ENCODE data around the gene BCHE. TPM values are rescaled to one million over a fixed set of nuclear protein-coding genes. Genes with fewer than 3 reads are reported as not detected.

Gene BCHE
- polyA plus RNA-seq, 2 of the 4 experiments (the other 2 are of a cell fraction) = 2.8 to 5.5 TPM

DNA sequence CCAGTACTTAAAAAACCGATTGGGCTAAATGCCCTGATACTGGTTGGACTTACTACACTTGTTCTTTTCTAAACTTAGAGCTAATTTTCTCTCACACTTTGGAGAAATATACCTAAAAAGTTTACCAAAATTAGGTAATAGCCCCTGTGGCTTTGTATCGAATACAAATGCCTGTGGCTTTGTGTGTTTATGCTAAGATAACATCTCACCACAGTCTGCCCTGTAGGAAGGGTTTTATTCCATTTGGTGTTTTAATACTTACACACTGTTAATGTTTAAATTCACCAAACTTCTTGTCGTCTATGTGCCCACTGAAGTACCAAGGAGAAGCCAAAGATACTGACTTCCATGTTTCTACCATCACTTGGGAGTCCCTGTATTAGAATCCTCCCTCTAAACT lies 66.4 kb downstream of the BCHE start:
- no peak for ATAC-seq
- POLR2A ChIA-PET = no interaction called here
- Histone ChIP-seq H3K4me1 (no peaks in the 10 kb centered on the region), H3K4me2 (no peak overlapping the region), H3K27ac (no peak overlapping the region), H3K4me3 (no peak overlapping the region), H3K9me3 (no peaks in the 10 kb centered on the region)
- TF ChIP-seq TP53 (CRISPR knock-in tag; IDR thresholded peaks at IDR 0.05) (no peak), BHLHE40 (IDR thresholded peaks at IDR 0.05; ENCODE audit: low read depth, low read length) (no peak), EHMT2 (IDR thresholded peaks at IDR 0.05; ENCODE audit: low read depth) (no peak), CTCF (IDR thresholded peaks at IDR 0.05) (no peak), SREBF2 (IDR thresholded peaks at IDR 0.05) (no peak)
- TF ChIP-seq, protein P1, sequence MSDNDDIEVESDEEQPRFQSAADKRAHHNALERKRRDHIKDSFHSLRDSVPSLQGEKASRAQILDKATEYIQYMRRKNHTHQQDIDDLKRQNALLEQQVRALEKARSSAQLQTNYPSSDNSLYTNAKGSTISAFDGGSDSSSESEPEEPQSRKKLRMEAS (IDR thresholded peaks at IDR 0.05) = no peak
- no peak for FAIRE-seq
- CTCF ChIA-PET = no interaction called here
- DNase-seq (ENCODE audit: low read depth in 1 of 2, low spot score in 1 of 2) = no peak
- WGBS (ENCODE audit: missing lambda C conversion rate) = 10% methylated on average over 3 of the region's 3 CpGs

- ChIA-PET POLR2A (no interaction called here), CTCF (no interaction called here)
- WGBS (ENCODE audit: missing lambda C conversion rate) = 84% methylated on average over 4 of the region's 4 CpGs
- DNase-seq (ENCODE audit: low read depth in 1 of 2, low spot score in 1 of 2) = no peak
- no peaks in the 10 kb centered on the region for H3K9me3 ChIP-seq
- no peaks in the 10 kb centered on the region for H3K4me1 ChIP-seq
- ATAC-seq = no peak
- no peak overlapping the region for H3K4me3 ChIP-seq
- no peak for FAIRE-seq
- no peak overlapping the region for H3K4me2 ChIP-seq
- TF ChIP-seq RCOR1 (IDR thresholded peaks at IDR 0.05; ENCODE audit: low read depth, low read length) (no peak), HOXB13 (CRISPR knock-in tag; IDR thresholded peaks at IDR 0.05; ENCODE audit: low read depth) (no peak), HDAC2 (IDR thresholded peaks at IDR 0.05) (no peak), ATOH8 (CRISPR knock-in tag; IDR thresholded peaks at IDR 0.05; ENCODE audit: low read depth) (no peak), HMGXB4 (CRISPR knock-in tag; IDR thresholded peaks at IDR 0.05; ENCODE audit: borderline replicate concordance) (no peak), BHLHE40 (IDR thresholded peaks at IDR 0.05; ENCODE audit: low read depth, low read length) (no peak), HOXB5 (CRISPR knock-in tag; IDR thresholded peaks at IDR 0.05) (no peak), MAZ (IDR thresholded peaks at IDR 0.05; ENCODE audit: borderline replicate concordance, low read depth, low read length) (no peak), CBX2 (IDR thresholded peaks at IDR 0.05; ENCODE audit: borderline replicate concordance, low read depth) (no peak), TP53 (CRISPR knock-in tag; IDR thresholded peaks at IDR 0.05) (no peak), RAD21 (conservative IDR thresholded peaks at IDR 0.05 in 1 of 2, IDR thresholded peaks at IDR 0.05 in 1 of 2) (no peak), RFX5 (IDR thresholded peaks at IDR 0.05) (no peak)
- TF ChIP-seq, protein P2, sequence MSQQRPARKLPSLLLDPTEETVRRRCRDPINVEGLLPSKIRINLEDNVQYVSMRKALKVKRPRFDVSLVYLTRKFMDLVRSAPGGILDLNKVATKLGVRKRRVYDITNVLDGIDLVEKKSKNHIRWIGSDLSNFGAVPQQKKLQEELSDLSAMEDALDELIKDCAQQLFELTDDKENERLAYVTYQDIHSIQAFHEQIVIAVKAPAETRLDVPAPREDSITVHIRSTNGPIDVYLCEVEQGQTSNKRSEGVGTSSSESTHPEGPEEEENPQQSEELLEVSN (IDR thresholded peaks at IDR 0.05; ENCODE audit: borderline replicate concordance, low read depth) = no peak
- TF ChIP-seq, protein P3, sequence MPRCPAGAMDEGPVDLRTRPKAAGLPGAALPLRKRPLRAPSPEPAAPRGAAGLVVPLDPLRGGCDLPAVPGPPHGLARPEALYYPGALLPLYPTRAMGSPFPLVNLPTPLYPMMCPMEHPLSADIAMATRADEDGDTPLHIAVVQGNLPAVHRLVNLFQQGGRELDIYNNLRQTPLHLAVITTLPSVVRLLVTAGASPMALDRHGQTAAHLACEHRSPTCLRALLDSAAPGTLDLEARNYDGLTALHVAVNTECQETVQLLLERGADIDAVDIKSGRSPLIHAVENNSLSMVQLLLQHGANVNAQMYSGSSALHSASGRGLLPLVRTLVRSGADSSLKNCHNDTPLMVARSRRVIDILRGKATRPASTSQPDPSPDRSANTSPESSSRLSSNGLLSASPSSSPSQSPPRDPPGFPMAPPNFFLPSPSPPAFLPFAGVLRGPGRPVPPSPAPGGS (IDR thresholded peaks at IDR 0.05) = no peak
- no peak overlapping the region for H3K27ac ChIP-seq
These were observed 68.5 kb downstream of the BCHE start for GRCh38 chr3:165768680-165769079.
